ENCODE data around the gene CMC4. TPM values are rescaled to one million over a fixed set of nuclear protein-coding genes. Genes with fewer than 3 reads are reported as not detected.

The CMC4 gene
- 5.5 to 6.6 TPM (median 6.2 TPM) in 3 replicates for total RNA-seq

DNA sequence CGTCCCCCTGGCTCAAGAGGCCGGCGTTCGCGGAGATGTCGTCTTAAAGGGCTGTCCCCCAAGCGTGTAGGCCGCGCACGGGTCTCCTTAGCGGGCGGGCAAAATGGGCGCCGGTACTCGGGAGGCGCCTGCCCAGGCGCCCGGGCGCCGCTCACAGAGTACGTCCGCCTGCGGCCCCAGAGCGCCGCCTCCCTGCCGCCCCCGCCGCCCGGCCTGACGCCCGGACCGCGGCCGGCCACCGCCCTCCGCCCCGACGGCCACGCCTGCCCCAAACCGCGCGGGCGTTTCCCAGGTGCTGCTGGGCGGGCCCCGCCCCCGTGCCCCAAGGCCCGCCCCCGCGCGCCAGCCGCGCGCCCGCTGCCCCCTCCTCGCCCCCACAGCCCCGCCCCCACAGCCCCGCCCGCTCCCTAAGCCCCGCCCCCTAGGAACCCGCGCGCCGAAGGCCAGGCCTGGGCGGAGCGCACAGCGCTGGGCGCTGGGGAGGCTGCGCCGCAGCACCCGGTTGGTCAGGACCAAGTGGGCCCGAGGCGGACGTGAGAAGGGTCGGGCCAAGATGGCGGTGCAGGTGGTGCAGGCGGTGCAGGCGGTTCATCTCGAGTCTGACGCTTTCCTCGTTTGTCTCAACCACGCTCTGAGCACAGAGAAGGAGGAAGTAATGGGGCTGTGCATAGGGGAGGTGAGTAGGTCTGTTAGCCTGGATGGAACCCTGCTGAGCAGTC, at the start of gene CMC4, which contains the start of the genes BRCC3 and MTCP1:
TSS of gene CMC4 (minus strand) at position 162 of the 719 bp plus-strand sequence. CDS start 7,113 bp downstream, outside the sequence.
TSS of gene BRCC3 (plus strand) at position 534 of the 719 bp plus-strand sequence. CDS start at position 554, 20 bp downstream.
TSS of gene MTCP1 (minus strand) at position 162 of the 719 bp plus-strand sequence. CDS start 5,126 bp downstream, outside the sequence.
- H3K4me3 Mint-ChIP-seq, result peak within 1 kb of the TSS; percentile 86
- TF ChIP-seq, protein P1, sequence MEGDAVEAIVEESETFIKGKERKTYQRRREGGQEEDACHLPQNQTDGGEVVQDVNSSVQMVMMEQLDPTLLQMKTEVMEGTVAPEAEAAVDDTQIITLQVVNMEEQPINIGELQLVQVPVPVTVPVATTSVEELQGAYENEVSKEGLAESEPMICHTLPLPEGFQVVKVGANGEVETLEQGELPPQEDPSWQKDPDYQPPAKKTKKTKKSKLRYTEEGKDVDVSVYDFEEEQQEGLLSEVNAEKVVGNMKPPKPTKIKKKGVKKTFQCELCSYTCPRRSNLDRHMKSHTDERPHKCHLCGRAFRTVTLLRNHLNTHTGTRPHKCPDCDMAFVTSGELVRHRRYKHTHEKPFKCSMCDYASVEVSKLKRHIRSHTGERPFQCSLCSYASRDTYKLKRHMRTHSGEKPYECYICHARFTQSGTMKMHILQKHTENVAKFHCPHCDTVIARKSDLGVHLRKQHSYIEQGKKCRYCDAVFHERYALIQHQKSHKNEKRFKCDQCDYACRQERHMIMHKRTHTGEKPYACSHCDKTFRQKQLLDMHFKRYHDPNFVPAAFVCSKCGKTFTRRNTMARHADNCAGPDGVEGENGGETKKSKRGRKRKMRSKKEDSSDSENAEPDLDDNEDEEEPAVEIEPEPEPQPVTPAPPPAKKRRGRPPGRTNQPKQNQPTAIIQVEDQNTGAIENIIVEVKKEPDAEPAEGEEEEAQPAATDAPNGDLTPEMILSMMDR (IDR thresholded peaks at IDR 0.05; ENCODE audit: unreplicated experiment), result no peak
- peaks cover 18% of the 10 kb centered on the region for H3K4me1 Mint-ChIP-seq
- peak within 1 kb of the TSS; percentile 90 for H3K27ac Mint-ChIP-seq
- peaks cover 22% of the 10 kb centered on the region for H3K9me3 Mint-ChIP-seq
- no peaks in the 10 kb centered on the region for H3K27me3 Mint-ChIP-seq (ENCODE audit: low read depth)
- peaks cover 11% of the 10 kb centered on the region for H3K36me3 Mint-ChIP-seq
- peak; percentile 66 to 70 for DNase-seq (ENCODE audit: low spot score in 2 of 2, unreplicated experiment in 2 of 2)

DNA sequence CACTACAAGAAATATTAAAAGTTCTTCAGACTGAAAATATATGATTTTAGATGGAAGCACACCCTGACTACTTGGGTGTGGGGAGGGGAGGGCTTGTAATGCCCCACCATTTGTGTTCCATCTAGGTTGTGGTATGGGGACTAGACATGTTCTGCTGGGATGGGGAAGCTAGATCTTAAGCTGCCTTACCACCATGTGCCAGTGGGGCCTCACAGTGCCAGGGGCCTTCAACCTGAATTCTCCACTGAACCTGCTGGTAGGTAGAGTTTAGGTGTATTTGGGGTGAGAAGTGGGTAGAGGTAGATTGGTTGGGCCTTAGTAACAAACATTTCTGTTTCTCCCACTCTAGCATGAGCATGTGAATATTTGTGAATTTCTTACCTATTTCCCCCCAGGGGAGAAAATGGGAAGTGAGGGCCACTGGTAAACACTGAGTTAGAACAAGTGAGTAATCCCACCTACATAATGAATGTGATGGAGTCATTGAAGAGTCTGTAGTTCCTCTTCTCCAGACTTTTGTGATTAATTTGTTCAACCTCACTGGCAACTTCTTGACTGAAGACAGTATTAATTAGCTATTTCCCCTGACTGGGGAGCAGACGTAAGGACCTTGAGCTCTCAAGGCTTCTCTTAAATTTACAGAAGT, 44.4 kb upstream of the CMC4 start:
- Mint-ChIP-seq H3K4me3 (no peak overlapping the region), H3K9me3 (peaks cover 58% of the 10 kb centered on the region), H3K27ac (no peak overlapping the region), H3K4me1 (no peaks in the 10 kb centered on the region), H3K27me3 (ENCODE audit: low read depth) (no peaks in the 10 kb centered on the region), H3K36me3 (peaks cover 45% of the 10 kb centered on the region)
- TF ChIP-seq, protein P1 (IDR thresholded peaks at IDR 0.05; ENCODE audit: unreplicated experiment), result no peak
- DNase-seq (ENCODE audit: low spot score in 2 of 2, unreplicated experiment in 2 of 2), result no peak

- peaks cover 69% of the 10 kb centered on the region for H3K9me3 Mint-ChIP-seq
- H3K4me3 Mint-ChIP-seq, result no peak overlapping the region
- peaks cover 39% of the 10 kb centered on the region for H3K36me3 Mint-ChIP-seq
- H3K27me3 Mint-ChIP-seq (ENCODE audit: low read depth), result no peaks in the 10 kb centered on the region
- TF ChIP-seq, protein P1 (IDR thresholded peaks at IDR 0.05; ENCODE audit: unreplicated experiment), result no peak
- no peak overlapping the region for H3K27ac Mint-ChIP-seq
- H3K4me1 Mint-ChIP-seq, result no peaks in the 10 kb centered on the region
- no peak for DNase-seq (ENCODE audit: low spot score in 2 of 2, unreplicated experiment in 2 of 2)
Observed at GRCh38 chrX:155113097-155113496, 42.2 kb upstream of the CMC4 start.

- H3K27me3 Mint-ChIP-seq (ENCODE audit: low read depth), result no peaks in the 10 kb centered on the region
Observed at GRCh38 chrX:155112171-155112570, 41.2 kb upstream of the CMC4 start.

GRCh38 chrX:155108427-155108826, 37.5 kb upstream of the CMC4 start:
- DNase-seq (ENCODE audit: low spot score in 2 of 2, unreplicated experiment in 2 of 2), result no peak
- Mint-ChIP-seq H3K36me3 (peaks cover 16% of the 10 kb centered on the region), H3K4me3 (no peak overlapping the region), H3K9me3 (peaks cover 46% of the 10 kb centered on the region), H3K27ac (no peak overlapping the region), H3K27me3 (ENCODE audit: low read depth) (no peaks in the 10 kb centered on the region), H3K4me1 (no peaks in the 10 kb centered on the region)
- TF ChIP-seq, protein P1 (IDR thresholded peaks at IDR 0.05; ENCODE audit: unreplicated experiment), result no peak

More at GRCh38 chrX:155112171-155112570, 41.2 kb upstream of the CMC4 start:
- DNase-seq (ENCODE audit: low spot score in 2 of 2, unreplicated experiment in 2 of 2), result no peak
- no peaks in the 10 kb centered on the region for H3K4me1 Mint-ChIP-seq
- H3K27ac Mint-ChIP-seq, result no peak overlapping the region
- TF ChIP-seq, protein P1 (IDR thresholded peaks at IDR 0.05; ENCODE audit: unreplicated experiment), result no peak
- H3K4me3 Mint-ChIP-seq, result no peak overlapping the region
- H3K36me3 Mint-ChIP-seq, result peaks cover 37% of the 10 kb centered on the region
- H3K9me3 Mint-ChIP-seq, result peaks cover 74% of the 10 kb centered on the region

Measured in mesothelial cell of epicardium (in vitro differentiated cells).